Left colon (tissue), 2 donors: ENCODE measurements around the gene DCAF8L2. TPM values are rescaled to one million over a fixed set of nuclear protein-coding genes. Genes with fewer than 3 reads are reported as not detected.

Experiments used
- ATAC-seq: fragments of 200-7000 bp; cut with Tn5 transposase; one replicate; pipeline ENCODE4 v1.9.1; 2020; ENCODE audit warnings: mild to moderate bottlenecking, moderate library complexity
- DNase-seq, 2 donors: peaks; one replicate each; pipeline ENCODE4 v3.0.0-alpha.2; 2020
- intact Hi-C, 2 donors: fragments of 100-400 bp; cut with DNase I in 1 of 2; cut with micrococcal nuclease in 1 of 2; formaldehyde crosslinking; loops; one replicate each; pipeline versions ENCODE4 v1.11.2 to v1.14.0; 2022; cut with DNase I, micrococcal nuclease
- total RNA-seq, 2 donors: library from RNA; stranded (reverse); fragmentation: NEBNext Ultra II Directional; extraction: Animal tissue kit (Norgen Biotek cat#: 25700); gene quantifications; one replicate each; pipeline ENCODE4 v1.2.1, GENCODE V29; 2021
- donor health status: DM: no; HTN: no; CAD: no.
- donor health status: DM: yes; HTN: yes; CAD: no.

The DCAF8L2 gene
- total RNA-seq, 2 donors from 2014 or later = not detected

GRCh38 chrX:27797575-27797974, 207.4 kb downstream of the DCAF8L2 start:
- DNase-seq (no peak), ATAC-seq (no peak)
- intact Hi-C loops = no loop called here

Other genes starting within 250 kb of the DCAF8L2 start
- gene PPP4R3C, start 127.0 kb upstream of the DCAF8L2 start, total RNA-seq = not detected
- gene MAGEB10, start 217.6 kb downstream of the DCAF8L2 start, total RNA-seq = not detected